ENCODE measurements around the gene ABCB6. TPM values are rescaled to one million over a fixed set of nuclear protein-coding genes. Genes with fewer than 3 reads are reported as not detected.

The ABCB6 gene
- total RNA-seq, 1 donor from 2014 or later: 25.6 TPM

- no peaks in the 10 kb centered on the region for H3K9me3 ChIP-seq (ENCODE audit: control insufficient read depth in 3 of 3, low read length in 3 of 3)
- peak overlapping the region in 1 of 3 donors; percentile 89 for H3K9ac ChIP-seq (ENCODE audit: low read depth in 1 of 3, low read length in 3 of 3)
- peak overlapping the region; percentile 60 for H3K27ac ChIP-seq (ENCODE audit: low read depth, low read length)
- H3K27me3 ChIP-seq (ENCODE audit: control insufficient read depth in 3 of 3, insufficient read depth in 3 of 3, low read length in 3 of 3): no peaks in the 10 kb centered on the region
- peaks cover 6 to 18% (median 17%) of the 10 kb centered on the region in 3 donors for H3K36me3 ChIP-seq (ENCODE audit: control insufficient read depth in 3 of 3, insufficient read depth in 3 of 3, low read length in 3 of 3)
- peaks cover 10 to 12% (median 12%) of the 10 kb centered on the region in 3 donors for H3K4me1 ChIP-seq (ENCODE audit: control insufficient read depth in 3 of 3, insufficient read depth in 3 of 3, low read length in 3 of 3)
- H3K4me3 ChIP-seq (ENCODE audit: low read length in 3 of 3): peak overlapping the region; percentile 73 to 96 (median 94)
Observed at GRCh38 chr2:219161097-219161496, 57.7 kb downstream of the ABCB6 start.

DNA sequence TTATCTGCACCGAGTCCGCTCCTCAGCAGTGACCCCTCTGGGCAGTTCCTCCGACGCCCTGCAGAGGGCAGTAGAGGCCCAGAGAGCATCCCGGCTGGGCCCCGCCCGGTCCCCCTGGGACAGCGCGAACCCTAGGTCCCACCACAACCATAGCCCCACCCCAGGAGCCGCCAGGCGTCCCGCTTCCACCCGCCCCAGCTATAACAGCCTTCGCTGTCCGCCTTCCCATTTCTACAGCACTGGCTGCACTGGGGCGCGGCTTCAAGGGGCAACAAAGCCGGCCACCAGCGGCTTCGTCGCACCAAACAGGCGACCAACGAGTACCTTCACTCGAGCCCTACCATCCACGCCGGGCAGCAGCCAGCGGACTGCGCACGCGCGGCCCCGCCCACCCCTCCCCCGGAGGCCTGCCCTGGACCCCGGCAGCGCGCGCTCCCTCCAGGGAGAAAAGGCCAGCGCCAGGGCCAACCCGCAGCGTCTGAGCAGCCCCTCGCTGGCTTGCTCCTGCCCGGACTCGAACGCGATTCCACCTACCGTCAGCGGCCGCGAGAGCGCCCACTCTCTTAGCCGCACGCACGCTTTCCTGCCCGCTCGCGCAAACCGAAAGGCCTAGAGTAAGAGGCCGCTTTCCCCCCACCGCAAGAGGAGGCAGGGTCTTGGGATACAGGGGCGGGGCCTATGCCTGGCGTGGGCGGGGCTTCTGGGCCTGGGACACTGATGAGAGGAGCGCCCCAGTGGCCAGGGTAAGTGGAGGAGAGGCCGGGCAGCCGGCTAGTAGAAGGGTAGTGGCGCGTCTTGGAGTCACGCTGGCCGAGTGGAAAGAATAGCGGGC, 58.4 kb downstream of the ABCB6 start, which contains the start of gene NHEJ1:
TSS of gene NHEJ1 (minus strand) at position 630 of the 832 bp plus-strand sequence. CDS start 2,453 bp downstream, outside the sequence.
- Histone ChIP-seq H3K9me3 (ENCODE audit: control insufficient read depth in 3 of 3, low read length in 3 of 3) (no peaks in the 10 kb centered on the region), H3K4me3 (ENCODE audit: low read length in 3 of 3) (peak within 1 kb of the TSS; percentile 73 to 96 (median 94)), H3K4me1 (ENCODE audit: control insufficient read depth in 3 of 3, insufficient read depth in 3 of 3, low read length in 3 of 3) (peaks cover 10 to 12% (median 12%) of the 10 kb centered on the region in 3 donors), H3K27me3 (ENCODE audit: control insufficient read depth in 3 of 3, insufficient read depth in 3 of 3, low read length in 3 of 3) (no peaks in the 10 kb centered on the region), H3K36me3 (ENCODE audit: control insufficient read depth in 3 of 3, insufficient read depth in 3 of 3, low read length in 3 of 3) (peaks cover 6 to 18% (median 17%) of the 10 kb centered on the region in 3 donors), H3K9ac (ENCODE audit: low read depth in 1 of 3, low read length in 3 of 3) (peak within 1 kb of the TSS; percentile 79 to 89 (median 81)), H3K27ac (ENCODE audit: low read depth, low read length) (peak within 1 kb of the TSS; percentile 60)

Other genes with a start within 250 kb of the ABCB6 start
- not detected for gene FEV, start 233.8 kb downstream of the ABCB6 start, total RNA-seq
- gene CRYBA2, start 225.5 kb downstream of the ABCB6 start, total RNA-seq: not detected
- gene CFAP65, start 177.4 kb downstream of the ABCB6 start, total RNA-seq: not detected
- gene IHH, start 158.0 kb downstream of the ABCB6 start, total RNA-seq: not detected
- gene NHEJ1, start 58.1 kb downstream of the ABCB6 start, total RNA-seq: 15.1 TPM
- 0.52 TPM for gene SLC23A3, start 48.9 kb downstream of the ABCB6 start, total RNA-seq
- 27.1 TPM for gene CNPPD1, start 42.0 kb downstream of the ABCB6 start, total RNA-seq
- 35.5 TPM for gene RETREG2, start 40.7 kb downstream of the ABCB6 start, total RNA-seq
- gene ZFAND2B, start 12.2 kb downstream of the ABCB6 start, total RNA-seq: 11.5 TPM
- gene ATG9A, start 10.7 kb upstream of the ABCB6 start, total RNA-seq: 16.7 TPM
- gene ANKZF1, start 10.8 kb upstream of the ABCB6 start, total RNA-seq: 27.7 TPM
- 13.0 TPM for gene GLB1L, start 26.5 kb upstream of the ABCB6 start, total RNA-seq
- 6.3 TPM for gene STK16, start 26.5 kb upstream of the ABCB6 start, total RNA-seq
- not detected for gene TUBA4B, start 34.3 kb upstream of the ABCB6 start, total RNA-seq
- gene TUBA4A, start 35.0 kb upstream of the ABCB6 start, total RNA-seq: 30.8 TPM
- 49.6 TPM for gene DNAJB2, start 60.4 kb upstream of the ABCB6 start, total RNA-seq
- not detected for gene PTPRN, start 90.4 kb upstream of the ABCB6 start, total RNA-seq
- gene RESP18, start 113.8 kb upstream of the ABCB6 start, total RNA-seq: not detected
- gene DNPEP, start 169.0 kb upstream of the ABCB6 start, total RNA-seq: 25.1 TPM
- 3,588 TPM for gene DES, start 199.4 kb upstream of the ABCB6 start, total RNA-seq
- gene SPEG, start 215.9 kb upstream of the ABCB6 start, total RNA-seq: 95.5 TPM

Measured in skeletal muscle tissue (tissue), 4 donors.